HEK293T (cell line): ENCODE measurements around the gene ARMC2.

ENCODE experiments used
- CTCF ChIA-PET: fragments of 350-600 bp; formaldehyde crosslinking; extraction: SDS; loops from one replicate; lab custom pipeline; 2021; ENCODE audit warnings: antibody characterized with exemption, inconsistent platforms; lab: Yijun Ruan, JAX
- POLR2A ChIA-PET: fragments of 350-600 bp; formaldehyde crosslinking; extraction: SDS; loops from one replicate; lab custom pipeline; 2020; ENCODE audit warnings: antibody characterized with exemption, inconsistent platforms; lab: Yijun Ruan, JAX
- DNase-seq: peaks from one replicate; pipeline ENCODE4 v3.0.0; 2012; ENCODE audit warnings: mixed read lengths; ENCODE audit errors: extremely low spot score
- ARNT ChIP-seq: fragments of 450-650 bp; IDR thresholded peaks from 2 replicates; pipeline ENCODE4 v1.6.1; 2017; ENCODE audit warnings: mild to moderate bottlenecking
- BHLHE40 ChIP-seq: fragments of 450-650 bp; IDR thresholded peaks from 2 replicates; pipeline ENCODE4 v1.6.1; 2016; ENCODE audit warnings: mild to moderate bottlenecking, moderate library complexity, borderline replicate concordance
- CTBP1 ChIP-seq: fragments of 450-650 bp; IDR thresholded peaks from 2 replicates; pipeline ENCODE4 v1.6.1; 2016; ENCODE audit warnings: borderline replicate concordance
- ELF4 ChIP-seq: fragments of 450-650 bp; IDR thresholded peaks from 2 replicates; pipeline ENCODE4 v1.6.1; 2017; ENCODE audit warnings: antibody characterized with exemption
- FOXA1 ChIP-seq: fragments of 450-650 bp; IDR thresholded peaks from 2 replicates; pipeline ENCODE4 v1.6.1; 2016; ENCODE audit warnings: mild to moderate bottlenecking
- FOXK2 ChIP-seq: fragments of 450-650 bp; IDR thresholded peaks from 2 replicates; pipeline ENCODE4 v1.6.1; 2016; ENCODE audit warnings: mild to moderate bottlenecking
- FOXM1 ChIP-seq: fragments of 450-650 bp; IDR thresholded peaks from 2 replicates; pipeline ENCODE4 v1.6.1; 2017; ENCODE audit warnings: mild to moderate bottlenecking, borderline replicate concordance
- HDGF ChIP-seq: fragments of 450-650 bp; IDR thresholded peaks from 2 replicates; pipeline ENCODE4 v1.6.1; 2017; ENCODE audit warnings: antibody characterized with exemption, borderline replicate concordance
- L3MBTL2 ChIP-seq: fragments of 450-650 bp; conservative IDR thresholded peaks from 2 replicates; pipeline ENCODE4 v1.6.1; 2016; ENCODE audit warnings: mild to moderate bottlenecking
- LEF1 ChIP-seq: fragments of 450-650 bp; IDR thresholded peaks from 2 replicates; pipeline ENCODE4 v1.6.1; 2017; ENCODE audit warnings: mild to moderate bottlenecking, borderline replicate concordance
- NFRKB ChIP-seq: fragments of 450-650 bp; IDR thresholded peaks from 2 replicates; pipeline ENCODE4 v1.6.1; 2016; ENCODE audit warnings: mild to moderate bottlenecking, moderate library complexity
- PKNOX1 ChIP-seq: fragments of 450-650 bp; IDR thresholded peaks from 2 replicates; pipeline ENCODE4 v1.6.1; 2016
- SP1 ChIP-seq: fragments of 450-650 bp; IDR thresholded peaks from 2 replicates; pipeline ENCODE4 v1.6.1; 2017
- SUZ12 ChIP-seq: fragments of 450-650 bp; IDR thresholded peaks from 2 replicates; pipeline ENCODE4 v1.6.1; 2016; ENCODE audit warnings: mild to moderate bottlenecking
- TARDBP ChIP-seq: fragments of 450-650 bp; IDR thresholded peaks from 2 replicates; pipeline ENCODE4 v1.6.1; 2016
- ZNF384 ChIP-seq: fragments of 450-650 bp; IDR thresholded peaks from 2 replicates; pipeline ENCODE4 v1.6.1; 2016

ARMC2 gene

GRCh38 chr6:108866798-108867197, 18.6 kb downstream of the ARMC2 start:
- no peak for TF ChIP-seq SUZ12
- TF ChIP-seq FOXM1: no peak
- TF ChIP-seq FOXK2: no peak
- no peak for TF ChIP-seq ZNF384
- no peak for TF ChIP-seq HDGF
- TF ChIP-seq L3MBTL2: no peak
- TF ChIP-seq NFRKB: no peak
- no peak for TF ChIP-seq PKNOX1
- TF ChIP-seq BHLHE40: no peak
- no peak for TF ChIP-seq TARDBP
- TF ChIP-seq ARNT: no peak
- no peak for TF ChIP-seq ELF4
- TF ChIP-seq LEF1: no peak
- no peak for TF ChIP-seq CTBP1
- no peak for DNase-seq
- ChIA-PET CTCF (no interaction called here), POLR2A (interaction anchor here (1.8 kb wide), 1 partner anchor 19 kb away, joined by 5 read pairs; the partner anchor contains the start of gene ARMC2)

DNA sequence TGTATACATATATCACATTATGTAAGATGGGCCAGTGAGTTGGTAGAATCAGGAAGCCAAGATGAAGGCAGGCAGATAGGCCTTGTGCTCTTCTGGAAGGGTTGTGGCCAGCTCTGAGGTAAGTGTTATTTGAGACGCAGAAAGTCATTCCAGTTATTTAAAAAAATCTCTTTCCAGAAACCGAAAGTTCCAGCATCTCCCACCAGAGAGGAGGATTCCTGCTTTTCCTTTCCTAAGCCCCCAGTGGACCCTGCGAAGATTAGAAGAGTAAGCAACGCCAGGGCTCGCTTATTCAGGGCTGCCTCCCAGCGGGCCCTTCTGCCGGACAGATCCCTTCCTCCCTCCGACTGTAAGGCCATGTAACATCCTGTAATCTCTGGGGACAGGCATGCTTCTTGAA, 20.4 kb downstream of the ARMC2 start:
- no peak for TF ChIP-seq ELF4
- TF ChIP-seq TARDBP: no peak
- no peak for TF ChIP-seq HDGF
- no peak for TF ChIP-seq L3MBTL2
- POLR2A ChIA-PET: interaction anchor here (1.0 kb wide), 1 partner anchor 20 kb away, joined by 3 read pairs; the partner anchor contains the start of gene ARMC2
- CTCF ChIA-PET: interaction anchor here (0.6 to 0.7 kb wide), 2 partner anchors 17 to 18 kb away, joined by 3 to 4 read pairs; no protein-coding TSS in a partner anchor
- no peak for DNase-seq

DNA sequence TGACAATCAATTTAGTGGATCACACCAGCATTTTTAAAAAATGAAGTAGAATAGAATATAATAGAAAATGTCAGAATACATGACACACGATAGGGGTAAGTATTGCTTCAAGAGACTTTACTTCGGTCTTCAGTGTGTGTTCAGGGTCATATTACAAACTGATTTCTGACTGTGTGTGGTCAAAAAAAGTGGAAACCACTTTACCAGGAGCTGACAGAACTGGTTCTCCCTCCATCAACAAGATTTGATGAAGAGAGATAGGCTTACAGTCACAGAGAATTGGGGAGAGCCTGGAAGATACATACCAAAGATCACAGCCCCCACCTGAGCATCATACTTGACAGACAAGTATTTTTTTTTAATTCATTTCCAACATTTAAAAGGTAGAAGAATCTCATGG, 21.7 kb downstream of the ARMC2 start:
- CTCF ChIA-PET: no interaction called here
- no peak for DNase-seq
- POLR2A ChIA-PET: no interaction called here
- TF ChIP-seq HDGF: no peak
- TF ChIP-seq FOXA1: no peak
- no peak for TF ChIP-seq ELF4
- no peak for TF ChIP-seq ZNF384
- TF ChIP-seq LEF1: no peak
- TF ChIP-seq ARNT: no peak
- no peak for TF ChIP-seq SUZ12

- no peak for DNase-seq
- TF ChIP-seq FOXK2 (no peak), HDGF (no peak), FOXM1 (no peak), SP1 (no peak)
- ChIA-PET CTCF (no interaction called here), POLR2A (interaction anchor here (1.1 kb wide), 1 partner anchor 22 kb away, joined by 4 read pairs; the partner anchor contains the start of gene ARMC2)
Measured at GRCh38 chr6:108870357-108870756, 22.1 kb downstream of the ARMC2 start.

- ChIA-PET CTCF (no interaction called here), POLR2A (no interaction called here)
- no peak for DNase-seq
- no peak for TF ChIP-seq CTBP1
- no peak for TF ChIP-seq FOXA1
- TF ChIP-seq FOXK2: no peak
- TF ChIP-seq ARNT: no peak
- TF ChIP-seq PKNOX1: no peak
- TF ChIP-seq LEF1: no peak
- TF ChIP-seq ZNF384: no peak
- TF ChIP-seq NFRKB: no peak
- TF ChIP-seq BHLHE40: no peak
- no peak for TF ChIP-seq SUZ12
- TF ChIP-seq HDGF: no peak
- no peak for TF ChIP-seq TARDBP
- TF ChIP-seq ELF4: no peak
- TF ChIP-seq SP1: no peak
Measured at GRCh38 chr6:108872141-108872557, 23.9 kb downstream of the ARMC2 start.

DNA sequence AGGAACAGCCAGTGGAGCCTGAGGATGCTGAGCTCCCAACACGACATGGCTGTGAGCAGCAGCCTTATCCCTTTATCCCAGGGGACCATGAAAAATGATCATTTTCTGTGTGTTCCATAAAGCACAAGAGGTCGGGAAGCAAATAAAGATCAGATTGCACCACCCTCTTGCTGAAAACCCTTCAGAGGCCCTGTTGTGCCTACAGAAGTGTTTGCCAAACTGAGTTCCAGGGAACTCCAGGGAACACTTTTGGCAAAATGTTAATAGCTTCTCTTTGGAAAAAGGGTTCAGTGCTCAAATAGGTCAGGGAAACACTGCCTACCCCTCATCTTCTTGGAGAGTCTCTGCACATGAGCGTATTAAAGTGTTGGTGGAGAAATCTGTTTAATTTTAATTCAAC, 24.4 kb downstream of the ARMC2 start:
- no peak for DNase-seq
- ChIA-PET POLR2A (no interaction called here), CTCF (no interaction called here)
- TF ChIP-seq PKNOX1 (no peak), L3MBTL2 (no peak)

DNA sequence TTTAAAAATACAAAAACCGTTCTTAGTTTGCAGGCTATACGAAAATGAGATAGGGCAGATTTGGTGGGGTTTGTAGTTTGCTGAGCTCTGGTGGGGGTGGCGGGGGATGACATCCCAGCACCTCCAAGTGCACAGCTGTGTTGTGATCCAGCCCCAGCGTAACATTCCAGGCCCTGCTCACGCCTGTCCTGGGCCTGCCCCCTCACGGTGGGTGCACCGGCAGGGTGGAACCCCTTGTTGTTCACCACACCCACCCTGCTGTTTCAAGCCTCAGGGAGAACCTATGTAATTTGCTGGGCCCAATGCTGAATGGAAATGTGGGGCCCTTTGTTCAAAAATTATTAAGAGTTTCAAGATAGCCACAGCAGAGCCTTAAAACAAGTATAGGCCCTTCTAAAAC, 25.0 kb downstream of the ARMC2 start:
- TF ChIP-seq FOXM1: no peak
- no peak for TF ChIP-seq SUZ12
- no peak for TF ChIP-seq PKNOX1
- TF ChIP-seq SP1: no peak
- no peak for TF ChIP-seq NFRKB
- TF ChIP-seq ZNF384: no peak
- no peak for TF ChIP-seq CTBP1
- no peak for TF ChIP-seq TARDBP
- no peak for TF ChIP-seq BHLHE40
- no peak for TF ChIP-seq ELF4
- TF ChIP-seq FOXK2: no peak
- TF ChIP-seq ARNT: no peak
- TF ChIP-seq L3MBTL2: no peak
- TF ChIP-seq LEF1: no peak
- no peak for TF ChIP-seq FOXA1
- TF ChIP-seq HDGF: no peak
- ChIA-PET POLR2A (no interaction called here), CTCF (no interaction called here)
- DNase-seq: no peak
